Effector memory CD4-positive, alpha-beta T cell (primary cell): ENCODE measurements around the gene TAAR8.

Source experiments
- DNase-seq, 3 donors: peaks; one replicate each; pipeline ENCODE4 v3.0.0-alpha.2; 2020
- H3K27ac ChIP-seq: 2 replicates; pipeline ENCODE4 v1.7.0; 2013; ENCODE audit warnings: mild to moderate bottlenecking, low read length, moderate library complexity; ENCODE audit not compliant: insufficient read depth, poor library complexity, severe bottlenecking
- H3K27me3 ChIP-seq: replicated peaks from 2 replicates; pipeline ENCODE4 v1.7.0; 2013; ENCODE audit warnings: mild to moderate bottlenecking, low read length; ENCODE audit not compliant: insufficient read depth, control insufficient read depth, poor library complexity, severe bottlenecking
- H3K36me3 ChIP-seq: 2 replicates; pipeline ENCODE4 v1.7.0; 2013; ENCODE audit warnings: mild to moderate bottlenecking, low read length, moderate library complexity; ENCODE audit not compliant: control insufficient read depth, insufficient read depth
- H3K4me1 ChIP-seq: 2 replicates; pipeline ENCODE4 v1.7.0; 2013; ENCODE audit warnings: low read length, mild to moderate bottlenecking; ENCODE audit not compliant: control insufficient read depth, insufficient read depth, poor library complexity, severe bottlenecking
- H3K4me3 ChIP-seq: 2 replicates; pipeline ENCODE4 v1.7.0; 2013; ENCODE audit warnings: low read length, low read depth, mild to moderate bottlenecking; ENCODE audit not compliant: insufficient read depth, poor library complexity, severe bottlenecking
- H3K9me3 ChIP-seq: 2 replicates; pipeline ENCODE4 v1.7.0; 2013; ENCODE audit warnings: mild to moderate bottlenecking, low read length, moderate library complexity; ENCODE audit not compliant: control insufficient read depth
- total RNA-seq, 3 donors: gene quantifications; one replicate each; lab custom pipeline; 2026; lab: John Stamatoyannopoulos, UW

TAAR8 gene, protein sequence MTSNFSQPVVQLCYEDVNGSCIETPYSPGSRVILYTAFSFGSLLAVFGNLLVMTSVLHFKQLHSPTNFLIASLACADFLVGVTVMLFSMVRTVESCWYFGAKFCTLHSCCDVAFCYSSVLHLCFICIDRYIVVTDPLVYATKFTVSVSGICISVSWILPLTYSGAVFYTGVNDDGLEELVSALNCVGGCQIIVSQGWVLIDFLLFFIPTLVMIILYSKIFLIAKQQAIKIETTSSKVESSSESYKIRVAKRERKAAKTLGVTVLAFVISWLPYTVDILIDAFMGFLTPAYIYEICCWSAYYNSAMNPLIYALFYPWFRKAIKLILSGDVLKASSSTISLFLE
- 0 reads per million in 3 donors for total RNA-seq

DNA sequence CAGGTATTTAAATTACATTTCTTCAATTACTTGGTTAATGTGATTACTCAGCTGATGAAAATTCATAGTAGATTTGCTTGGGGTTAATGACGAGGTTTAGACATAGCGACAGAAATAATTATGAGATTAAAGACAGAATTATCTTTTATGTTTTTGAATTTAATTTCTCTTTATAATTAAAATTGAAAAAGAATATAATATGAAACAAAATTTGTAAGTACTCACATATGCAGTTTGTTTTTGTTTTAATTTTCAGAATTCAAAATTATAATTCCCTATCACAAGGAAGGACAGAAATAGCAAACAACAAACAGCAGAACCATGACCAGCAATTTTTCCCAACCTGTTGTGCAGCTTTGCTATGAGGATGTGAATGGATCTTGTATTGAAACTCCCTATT, at the start of gene TAAR8:
Gene TAAR8, plus strand, starts transcription at position 301 of the 400 bp plus-strand sequence. Its CDS starts 21 bp downstream, at position 322.
- Histone ChIP-seq H3K4me1 (no peaks in the 10 kb centered on the region), H3K4me3 (no peak within 1 kb of the TSS), H3K36me3 (no peaks in the 10 kb centered on the region), H3K27ac (no peak within 1 kb of the TSS), H3K27me3 (peaks cover 3% of the 10 kb centered on the region), H3K9me3 (no peaks in the 10 kb centered on the region)
- no peak for DNase-seq

GRCh38 chr6:132504757-132505156, 47.7 kb upstream of the TAAR8 start:
- no peak overlapping the region for H3K27ac ChIP-seq

GRCh38 chr6:132505158-132505557, 47.3 kb upstream of the TAAR8 start:
- Histone ChIP-seq H3K27me3 (no peaks in the 10 kb centered on the region), H3K4me3 (no peak overlapping the region), H3K27ac (no peak overlapping the region), H3K36me3 (peaks cover 10% of the 10 kb centered on the region), H3K4me1 (no peaks in the 10 kb centered on the region), H3K9me3 (no peaks in the 10 kb centered on the region)
- DNase-seq, result no peak

More at GRCh38 chr6:132504757-132505156, 47.7 kb upstream of the TAAR8 start:
- DNase-seq, result no peak
- no peak overlapping the region for H3K4me3 ChIP-seq
- H3K36me3 ChIP-seq, result peaks cover 10% of the 10 kb centered on the region
- H3K9me3 ChIP-seq, result no peaks in the 10 kb centered on the region
- H3K27me3 ChIP-seq, result no peaks in the 10 kb centered on the region
- H3K4me1 ChIP-seq, result no peaks in the 10 kb centered on the region

GRCh38 chr6:132506461-132506860, 46.0 kb upstream of the TAAR8 start:
- peaks cover 9% of the 10 kb centered on the region for H3K36me3 ChIP-seq
- H3K4me1 ChIP-seq, result no peaks in the 10 kb centered on the region
- no peak overlapping the region for H3K4me3 ChIP-seq
- no peaks in the 10 kb centered on the region for H3K9me3 ChIP-seq
- no peaks in the 10 kb centered on the region for H3K27me3 ChIP-seq
- H3K27ac ChIP-seq, result no peak overlapping the region
- DNase-seq, result no peak

- Histone ChIP-seq H3K4me3 (no peak overlapping the region), H3K27ac (no peak overlapping the region), H3K36me3 (peaks cover 4% of the 10 kb centered on the region), H3K27me3 (no peaks in the 10 kb centered on the region), H3K9me3 (no peaks in the 10 kb centered on the region), H3K4me1 (no peaks in the 10 kb centered on the region)
- DNase-seq, result no peak
Measured at GRCh38 chr6:132506869-132507808, 45.3 kb upstream of the TAAR8 start.

DNA sequence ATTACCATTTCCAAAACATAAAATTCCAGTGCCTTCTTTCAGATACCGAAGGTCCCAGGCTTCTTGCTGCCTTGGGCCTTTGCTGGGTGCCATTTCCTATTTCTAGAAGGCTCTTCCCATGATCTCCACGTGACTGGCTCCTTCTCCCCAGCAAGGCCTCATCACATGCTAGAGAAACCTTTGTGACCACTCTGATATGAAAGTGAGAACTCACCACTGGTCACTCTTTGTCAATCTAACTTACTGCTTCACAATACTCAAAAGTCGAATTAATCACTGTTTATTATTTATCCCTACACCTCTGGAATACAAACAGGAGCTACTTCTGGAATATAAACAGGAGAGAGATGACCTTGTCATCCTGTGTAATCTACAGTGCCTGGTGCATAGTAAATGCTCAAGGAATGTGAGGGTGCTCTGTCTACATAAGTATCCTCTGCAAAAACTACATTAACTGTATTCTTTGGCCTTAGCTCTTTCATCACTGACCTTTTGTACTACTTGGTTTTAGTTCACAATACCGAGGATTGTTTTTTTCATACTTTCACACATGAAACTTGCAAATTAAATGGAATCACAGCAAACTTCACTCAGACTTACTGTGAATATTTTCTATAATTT, 41.2 kb upstream of the TAAR8 start:
- Histone ChIP-seq H3K4me1 (no peaks in the 10 kb centered on the region), H3K27me3 (no peaks in the 10 kb centered on the region), H3K4me3 (peak overlapping the region; percentile 86), H3K27ac (no peak overlapping the region), H3K36me3 (no peaks in the 10 kb centered on the region), H3K9me3 (no peaks in the 10 kb centered on the region)
- DNase-seq, result no peak

GRCh38 chr6:132511831-132512220, 40.6 kb upstream of the TAAR8 start:
- Histone ChIP-seq H3K27ac (no peak overlapping the region), H3K36me3 (no peaks in the 10 kb centered on the region), H3K4me3 (peak overlapping the region; percentile 86), H3K27me3 (no peaks in the 10 kb centered on the region), H3K9me3 (no peaks in the 10 kb centered on the region), H3K4me1 (no peaks in the 10 kb centered on the region)
- DNase-seq, result no peak

DNA sequence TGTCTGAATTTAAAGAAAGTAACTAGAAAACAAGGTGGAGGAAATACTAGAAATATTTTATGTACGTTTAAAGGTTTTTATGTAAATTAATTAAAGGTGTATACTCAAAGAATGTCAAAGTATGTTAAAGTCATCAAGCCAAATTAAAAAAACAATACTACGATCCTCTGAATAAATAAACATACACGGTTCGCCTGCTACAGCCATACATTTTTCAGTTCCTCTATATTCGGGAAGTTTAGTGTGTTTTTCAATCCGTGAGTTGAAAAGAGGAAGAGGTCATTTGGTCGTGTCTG, 40.2 kb upstream of the TAAR8 start:
- peak overlapping the region; percentile 86 for H3K4me3 ChIP-seq
- no peaks in the 10 kb centered on the region for H3K36me3 ChIP-seq
- no peaks in the 10 kb centered on the region for H3K9me3 ChIP-seq
- no peak for DNase-seq
- no peak overlapping the region for H3K27ac ChIP-seq
- no peaks in the 10 kb centered on the region for H3K4me1 ChIP-seq
- H3K27me3 ChIP-seq, result no peaks in the 10 kb centered on the region

GRCh38 chr6:132512638-132513632, 39.5 kb upstream of the TAAR8 start, which contains the start of gene STX7:
TSS of gene STX7 (minus strand) at chr6:132513116. CDS start at chr6:132503530, 9,586 bp downstream.
- no peaks in the 10 kb centered on the region for H3K9me3 ChIP-seq
- no peaks in the 10 kb centered on the region for H3K36me3 ChIP-seq
- no peaks in the 10 kb centered on the region for H3K27me3 ChIP-seq
- peak within 1 kb of the TSS; percentile 86 for H3K4me3 ChIP-seq
- peak within 1 kb of the TSS; percentile 36 for H3K27ac ChIP-seq
- peak; percentile 67 to 81 (median 78) for DNase-seq
- no peaks in the 10 kb centered on the region for H3K4me1 ChIP-seq
